Stimulated activated CD8-positive, alpha-beta memory T cell treated with anti-CD3 and anti-CD28 coated beads, Interleukin-15, amount 100 ng/mL, for 4 hours (primary cell): ENCODE measurements around the gene GPS1.

Experiments used
- DNase-seq, 2 donors: peaks; one replicate each; pipeline ENCODE4 v3.0.0-alpha.2; 2020; ENCODE audit warnings: low read depth in 2 of 2

Gene GPS1

DNA sequence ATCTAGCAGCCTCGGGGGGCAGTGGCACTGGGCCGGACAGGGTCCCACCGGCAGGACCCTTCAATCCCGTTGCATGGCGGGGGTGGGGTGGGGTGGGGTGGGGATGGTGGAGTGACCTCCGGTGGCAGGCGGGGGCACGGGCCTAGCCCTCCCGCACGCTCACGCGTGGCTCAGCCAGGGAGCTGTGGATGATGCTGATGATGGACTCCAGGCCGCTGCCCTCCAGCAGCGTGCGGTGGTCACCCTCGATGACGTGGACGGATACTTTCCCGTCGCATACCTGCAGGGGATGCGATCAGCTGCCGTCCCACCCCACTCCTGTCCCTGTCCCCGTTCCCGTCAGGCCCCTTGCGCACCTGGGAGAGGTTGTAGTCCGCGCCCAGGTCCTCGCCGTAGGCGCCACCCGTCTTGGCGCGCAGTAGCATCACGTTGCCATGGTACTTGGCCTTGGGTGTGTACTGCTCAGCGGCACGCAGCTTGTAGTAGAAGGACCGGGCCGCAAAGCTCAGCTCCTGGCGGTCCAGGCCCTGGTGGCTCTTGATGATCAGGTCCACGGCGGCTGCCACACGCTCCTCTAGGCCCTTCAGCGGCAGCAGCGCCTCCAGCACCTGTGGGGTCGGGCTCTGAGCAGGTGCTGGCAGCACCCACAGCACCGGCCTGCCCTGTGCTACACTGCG lies 27.4 kb downstream of the GPS1 start:
- DNase-seq: no peak

DNA sequence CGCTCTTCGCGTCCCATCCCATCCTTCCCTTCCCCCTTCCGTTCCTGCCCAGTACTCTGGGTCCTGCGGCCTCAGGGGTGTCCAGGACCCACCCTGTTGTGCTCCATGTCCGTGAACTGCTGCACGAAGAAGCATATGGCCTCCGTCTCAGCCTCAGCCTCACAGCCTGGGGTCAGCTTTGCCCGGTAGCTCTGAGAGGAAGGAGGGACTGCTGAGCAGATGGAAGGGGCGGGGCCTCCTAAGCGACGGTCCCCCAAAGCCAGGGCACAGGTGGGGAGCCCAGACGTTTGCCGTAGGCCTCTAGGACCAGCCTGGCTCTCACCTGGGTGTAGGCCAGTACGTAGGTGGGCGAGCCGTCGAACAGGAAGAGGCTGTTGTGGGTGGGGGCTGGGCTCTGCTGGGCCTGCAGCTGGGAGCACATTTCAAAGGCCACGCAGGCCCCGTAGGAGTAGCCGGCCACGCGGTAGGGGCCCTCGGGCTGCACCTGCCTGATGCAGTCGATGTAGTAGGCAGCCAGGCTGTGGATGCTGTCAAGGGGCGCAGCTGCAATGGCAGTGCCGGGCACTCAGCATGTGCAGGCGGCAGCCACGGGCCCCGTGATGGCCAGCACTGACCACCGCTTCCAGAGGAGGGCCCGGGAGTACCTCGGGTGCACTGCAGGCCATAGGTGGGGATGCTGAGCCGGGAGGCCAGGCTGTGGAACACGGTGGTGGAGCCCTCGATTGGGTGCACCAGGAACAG lies 28.5 kb downstream of the GPS1 start:
- DNase-seq: no peak

DNA sequence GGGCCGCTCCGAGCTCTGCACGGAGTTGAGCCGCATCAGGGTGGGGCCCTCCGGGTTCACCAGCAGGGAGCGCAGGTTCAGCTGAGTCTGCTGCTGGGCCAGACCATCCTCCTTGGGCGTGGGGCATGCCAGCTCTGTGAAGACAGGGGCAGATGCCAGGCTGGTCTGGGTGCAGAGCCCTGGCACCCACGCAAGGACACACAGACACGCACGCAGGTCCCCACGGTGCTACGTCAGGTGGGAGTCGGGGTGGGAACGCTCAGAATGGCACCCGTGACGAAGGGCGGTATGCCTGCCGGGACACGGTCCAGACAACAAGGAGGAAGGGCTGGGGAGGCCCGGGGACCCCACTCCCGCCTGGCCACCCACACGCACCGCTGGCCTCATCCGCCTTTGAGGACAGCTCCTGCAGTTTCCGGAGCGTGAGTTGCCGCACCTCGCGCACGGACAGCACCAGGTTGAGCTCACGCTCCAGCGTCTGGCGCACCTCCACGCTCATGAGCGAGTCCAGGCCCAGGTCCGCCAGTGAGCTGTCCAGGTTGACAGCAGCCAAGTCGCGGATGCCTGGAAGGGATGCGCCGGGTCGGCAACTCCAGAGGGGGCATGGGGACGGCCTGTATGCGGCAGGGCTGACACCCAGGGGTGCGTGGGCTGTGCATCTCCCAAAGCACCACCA lies 29.2 kb downstream of the GPS1 start:
- DNase-seq: no peak

DNA sequence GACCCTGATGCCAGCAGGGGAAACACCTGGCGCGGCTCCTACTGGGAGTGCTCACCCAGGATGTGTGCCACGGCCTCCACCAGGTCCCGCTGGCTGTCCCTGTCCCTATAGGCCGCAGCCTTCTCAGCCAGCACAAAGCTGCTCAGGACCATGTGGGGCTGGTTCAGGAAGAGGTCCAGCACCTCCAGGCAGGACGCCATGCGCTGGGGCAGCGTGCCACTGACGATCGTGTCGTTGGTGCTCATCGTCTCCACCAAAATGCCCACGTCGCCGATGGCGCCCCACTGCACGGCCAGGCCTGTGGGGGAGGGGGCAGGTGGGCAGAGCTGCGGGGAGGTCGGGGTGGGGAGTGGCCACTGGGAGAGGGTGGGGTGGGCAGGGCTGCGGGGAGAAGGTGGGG lies 29.8 kb downstream of the GPS1 start:
- no peak for DNase-seq

DNA sequence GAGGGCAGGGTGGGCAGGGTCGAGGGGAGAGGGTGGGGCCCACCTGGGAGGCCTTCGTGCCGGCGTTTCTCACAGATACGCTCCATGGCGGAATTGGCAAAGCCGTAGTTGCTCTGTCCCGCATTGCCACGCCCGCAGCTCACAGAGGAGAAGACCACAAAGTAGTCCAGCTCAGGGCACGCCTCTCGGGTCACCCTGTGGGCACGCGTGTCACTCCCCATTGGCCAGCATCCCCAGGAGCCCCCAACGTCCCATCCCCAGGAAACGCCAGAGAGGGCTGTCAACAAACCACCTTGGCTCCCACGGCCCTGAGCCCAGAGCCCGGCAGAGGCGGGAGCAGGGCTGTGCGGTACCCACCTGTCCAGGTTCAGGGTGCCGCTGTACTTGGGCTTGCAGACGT lies 30.3 kb downstream of the GPS1 start:
- no peak for DNase-seq

DNA sequence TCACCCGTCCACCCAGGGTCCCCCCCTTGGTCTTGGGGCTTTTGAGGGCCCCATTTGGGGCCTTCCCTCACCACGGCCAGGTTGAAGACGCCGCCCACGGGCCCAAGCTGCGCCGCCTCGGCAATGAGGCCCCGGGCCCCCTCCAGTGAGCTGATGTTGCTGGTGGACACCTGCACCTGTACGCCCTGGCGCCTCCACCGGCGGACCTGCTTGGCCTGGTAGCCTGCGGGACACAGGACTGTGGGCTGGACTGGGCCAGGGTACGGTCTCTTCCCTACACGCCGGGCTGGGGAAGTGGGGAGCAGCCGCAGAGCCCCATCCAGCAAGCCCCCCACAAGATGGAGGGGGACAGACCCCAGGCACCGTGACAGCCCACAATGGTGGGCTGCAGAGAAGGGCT lies 30.8 kb downstream of the GPS1 start:
- DNase-seq: no peak

DNA sequence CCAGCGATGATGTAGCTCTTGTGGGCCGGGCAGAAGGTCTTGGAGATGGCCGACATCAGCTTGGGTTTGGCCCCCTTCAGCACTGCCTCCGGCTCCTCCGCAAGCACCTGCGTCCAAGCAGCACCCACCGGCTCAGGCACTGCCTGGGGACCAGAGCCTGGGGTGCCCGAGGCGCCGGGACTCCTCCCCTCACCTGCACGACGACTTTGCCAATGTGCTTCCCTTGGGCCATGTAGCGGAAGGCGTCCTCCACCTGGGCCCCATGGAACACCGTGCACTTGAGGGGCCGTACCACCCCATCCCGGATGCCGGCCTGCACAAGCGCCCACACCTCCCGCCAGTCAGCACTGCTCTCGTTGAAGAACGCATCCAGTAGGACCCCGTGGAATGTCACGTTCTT lies 31.3 kb downstream of the GPS1 start:
- DNase-seq: no peak

DNA sequence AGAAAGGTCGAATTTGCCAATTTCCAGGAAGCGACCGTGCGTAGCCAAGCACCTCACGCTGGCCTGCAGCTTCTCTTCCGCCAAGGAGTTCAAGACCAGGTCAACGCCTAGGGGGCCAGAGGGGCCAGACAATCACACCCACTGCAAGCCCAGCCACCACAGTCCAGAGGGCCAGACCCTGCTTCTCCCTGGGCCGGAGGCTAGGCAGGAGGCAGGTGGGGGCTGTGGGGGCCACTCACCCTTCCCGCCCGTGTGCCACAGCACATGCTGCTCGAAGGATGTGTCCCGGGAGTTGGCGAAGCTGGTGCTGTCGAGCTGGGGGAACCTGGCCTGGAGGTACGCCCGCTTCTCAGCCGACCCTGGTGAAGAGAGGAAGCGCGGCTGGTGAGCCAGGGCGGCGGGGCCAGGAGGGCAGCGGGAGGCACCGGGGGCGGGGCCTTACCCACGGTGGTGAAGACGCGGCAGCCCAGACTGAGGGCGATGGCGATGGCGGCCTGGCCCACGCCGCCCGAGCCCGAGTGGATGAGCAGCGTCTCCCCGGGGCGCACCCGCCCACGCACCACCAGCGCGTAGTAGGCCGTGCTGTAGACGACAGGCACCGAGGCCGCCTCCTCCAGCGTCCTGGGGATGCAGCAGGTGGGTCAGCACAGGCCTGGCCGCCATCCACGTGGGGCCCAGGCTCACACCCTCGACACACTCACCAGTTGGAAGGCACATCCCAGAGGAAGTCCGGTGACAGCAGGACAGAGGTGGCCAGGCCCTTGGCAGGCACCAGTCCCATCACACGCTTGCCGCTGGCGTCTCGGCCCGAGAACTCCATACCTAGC lies 32.0 kb downstream of the GPS1 start:
- no peak for DNase-seq

DNA sequence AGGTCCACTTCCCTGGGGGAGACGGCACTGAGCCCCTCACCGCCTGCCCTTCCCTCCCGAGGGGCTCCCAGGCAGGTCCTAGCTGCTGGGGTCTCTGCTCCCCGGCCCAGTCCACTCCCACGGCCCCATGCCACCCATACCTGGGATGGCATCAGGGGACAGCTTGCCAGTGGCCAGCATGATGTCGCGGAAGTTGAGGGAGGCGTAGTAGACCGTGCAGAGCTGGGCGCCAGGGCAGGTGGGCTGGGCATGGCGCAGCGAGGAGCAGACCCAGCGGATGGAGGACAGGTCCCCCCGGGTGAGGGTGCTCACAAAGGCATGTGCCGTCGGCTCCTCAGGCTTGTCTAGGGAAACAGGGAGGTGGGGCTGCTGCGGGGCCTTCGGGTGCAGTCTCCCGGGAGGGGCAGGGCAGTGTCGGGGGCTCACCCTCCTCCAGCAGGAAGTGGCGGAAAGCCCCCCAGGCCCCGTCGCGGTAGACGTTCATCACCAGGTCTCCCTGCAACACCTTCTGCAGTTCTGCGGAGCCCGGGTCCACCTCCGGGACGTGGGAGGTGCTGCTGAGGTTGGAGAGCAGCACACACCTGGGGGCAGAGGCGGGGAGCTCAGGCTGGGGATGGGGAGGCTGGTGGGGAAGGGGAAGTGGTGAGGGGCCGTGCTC lies 32.8 kb downstream of the GPS1 start:
- no peak for DNase-seq

DNA sequence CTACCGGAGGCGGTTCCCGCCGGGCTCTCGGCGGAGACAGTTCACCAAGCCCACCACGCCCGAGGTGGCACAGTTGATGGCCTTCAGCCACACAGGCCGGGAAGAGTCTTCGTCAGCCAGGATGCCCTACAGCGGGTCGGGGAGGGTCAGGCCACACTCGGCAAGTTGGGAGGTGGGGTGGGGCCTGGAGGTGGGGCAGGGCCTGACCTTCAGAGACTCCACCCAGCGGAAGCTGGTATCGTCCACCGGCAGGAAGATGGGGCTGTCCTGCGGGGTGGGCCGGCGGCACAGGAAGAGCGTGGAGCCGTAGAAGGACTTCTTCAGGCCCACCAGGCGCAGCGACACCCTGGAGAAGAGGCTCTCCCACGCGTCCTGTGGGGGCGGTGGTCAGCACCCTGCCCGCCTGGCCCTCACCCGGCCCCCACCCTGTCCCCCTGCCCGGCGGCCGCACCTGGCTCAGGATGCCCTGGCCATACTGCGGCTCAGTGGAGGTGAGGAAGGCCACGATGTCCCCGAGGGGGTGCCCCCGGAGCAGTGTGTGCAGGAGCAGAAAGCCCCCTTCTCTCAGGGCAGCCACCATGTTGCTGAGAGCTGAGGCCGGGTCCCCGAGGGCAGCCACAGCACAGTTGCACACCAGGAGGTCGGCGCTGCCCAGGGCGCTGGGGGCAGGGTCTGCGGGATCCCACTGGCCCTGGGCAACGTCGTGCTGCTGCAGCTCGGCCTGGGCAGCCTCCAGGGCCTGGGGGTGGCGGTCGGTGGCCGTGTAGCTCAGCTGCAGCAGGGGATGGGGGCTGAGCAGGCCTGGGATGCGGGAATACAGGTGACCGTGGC lies 33.5 kb downstream of the GPS1 start:
- no peak for DNase-seq

DNA sequence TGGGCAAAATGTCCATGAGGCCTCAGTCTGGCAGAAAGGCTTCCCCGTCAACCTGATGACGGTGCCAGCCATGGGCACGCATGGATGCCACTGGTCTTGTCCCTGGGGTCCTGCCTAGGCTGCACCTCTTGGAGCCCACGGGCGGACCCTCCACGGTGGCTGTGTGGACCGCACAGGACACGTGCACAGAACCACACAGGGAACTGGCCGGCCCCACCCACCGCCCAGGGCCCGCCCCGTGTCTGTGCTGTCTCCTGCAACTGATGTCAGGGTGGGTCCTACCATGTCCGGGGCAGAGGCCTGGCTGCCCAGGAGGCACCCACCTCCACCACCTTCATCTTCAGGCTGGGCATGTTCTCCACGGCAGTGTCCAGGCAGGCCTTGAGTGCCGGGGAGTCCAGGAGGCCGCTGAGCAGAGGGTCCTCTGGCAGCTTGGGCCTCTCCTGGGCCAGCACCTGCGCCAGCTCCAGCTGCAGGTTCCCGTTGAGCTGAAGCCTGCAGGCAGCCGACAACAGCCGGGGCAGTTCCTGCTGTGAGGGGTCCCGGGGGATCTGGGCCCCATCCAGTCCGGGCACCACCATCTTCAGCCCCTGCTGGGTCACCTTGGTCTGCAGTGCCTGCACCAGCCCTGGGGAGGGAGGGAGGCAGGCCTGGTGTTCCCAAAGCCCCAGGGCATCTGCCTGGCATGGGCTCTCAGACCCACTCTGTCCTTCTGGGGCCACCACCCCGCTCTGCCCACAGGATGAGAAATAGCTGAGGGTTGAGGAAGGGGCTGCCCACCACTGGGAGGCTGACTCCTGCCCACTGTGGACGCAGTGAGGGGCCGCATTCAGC lies 34.5 kb downstream of the GPS1 start:
- no peak for DNase-seq

DNA sequence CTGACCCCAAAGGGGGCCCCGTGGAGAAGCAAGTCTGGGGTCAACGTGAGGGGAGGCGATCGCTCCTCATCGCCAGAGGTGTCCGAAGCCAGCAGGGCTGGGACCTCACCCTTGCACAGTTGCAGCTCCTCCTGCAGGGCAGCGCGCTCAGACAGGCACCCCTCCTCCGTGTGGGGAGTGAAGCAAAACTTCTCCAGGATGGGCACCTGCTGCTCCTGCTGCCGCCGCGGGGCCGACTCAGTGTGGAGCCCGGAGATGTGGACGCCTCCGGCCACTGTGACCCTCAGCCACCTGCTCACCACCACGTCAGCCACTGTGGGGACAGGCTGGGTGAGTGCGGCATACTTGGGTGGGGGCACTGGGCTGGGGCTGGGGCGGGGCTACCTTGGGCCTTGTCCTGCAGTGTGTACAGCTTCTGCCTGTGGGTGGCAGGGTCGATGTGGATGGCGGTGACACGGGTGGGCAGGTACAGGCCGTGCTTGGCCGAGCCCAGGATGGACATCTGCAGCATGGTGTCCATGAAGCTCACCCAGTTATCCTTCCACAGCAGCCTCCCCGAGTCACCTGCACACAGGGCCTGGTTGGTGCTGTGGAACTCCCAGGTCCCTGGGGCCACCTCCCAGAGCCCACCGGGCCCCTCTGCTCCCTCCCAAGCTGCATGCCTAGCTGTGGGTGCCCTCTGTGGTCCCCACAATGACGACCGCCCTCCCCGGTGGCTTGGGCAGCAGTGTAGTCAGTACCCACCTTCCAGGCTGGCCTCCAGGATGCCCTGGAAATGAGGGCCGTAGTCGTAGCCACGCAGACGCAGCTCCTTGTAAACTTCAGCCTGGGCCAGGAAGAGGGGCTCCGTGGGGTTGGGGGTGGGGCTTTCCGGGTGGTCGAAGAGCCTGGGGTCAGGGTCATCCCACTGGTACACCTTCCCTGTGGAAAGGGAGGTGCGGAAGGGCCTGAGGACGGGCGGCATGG lies 35.5 kb downstream of the GPS1 start:
- DNase-seq: no peak

DNA sequence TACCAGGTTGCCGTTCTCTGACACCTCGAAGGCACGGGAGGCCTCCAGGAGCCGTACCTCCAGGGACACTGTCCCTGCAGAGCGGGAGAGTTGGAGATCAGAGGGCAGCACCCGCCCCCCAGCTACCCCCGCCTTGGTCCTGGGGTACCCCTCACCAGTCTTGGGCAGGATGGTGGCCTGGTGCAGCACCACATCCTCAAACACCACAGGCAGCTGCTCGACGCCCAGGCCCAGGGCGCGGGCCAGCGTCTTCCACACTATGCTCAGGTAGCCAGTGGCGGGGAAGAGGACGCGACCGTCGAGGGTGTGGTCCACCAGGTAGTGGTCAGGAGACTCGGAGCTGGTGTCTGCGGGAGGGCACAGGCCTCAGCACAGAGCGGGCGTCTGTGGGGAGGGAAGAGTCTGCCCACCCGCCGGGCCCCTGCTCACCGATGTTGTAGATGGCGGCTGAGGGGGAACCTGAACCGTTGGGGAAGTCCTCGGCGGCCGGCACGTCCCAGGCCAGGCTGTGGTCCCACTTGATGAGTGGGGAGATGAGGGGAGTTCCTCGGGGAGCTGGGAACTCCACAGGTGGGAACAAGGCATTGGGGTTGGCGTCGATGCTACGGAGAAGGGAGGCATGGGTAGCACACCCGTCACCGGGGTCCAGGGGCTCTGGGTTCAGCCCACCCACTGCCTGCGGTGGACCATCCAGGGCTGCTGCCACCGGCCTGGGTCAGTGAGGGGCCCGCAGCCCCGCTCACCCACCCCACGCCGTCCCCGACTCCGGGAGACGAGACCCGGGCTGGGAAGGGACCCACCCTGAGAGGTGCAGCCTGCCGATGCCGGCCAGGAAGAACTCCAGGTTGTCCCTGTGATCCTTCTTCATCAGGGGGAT lies 36.5 kb downstream of the GPS1 start:
- DNase-seq: no peak

DNA sequence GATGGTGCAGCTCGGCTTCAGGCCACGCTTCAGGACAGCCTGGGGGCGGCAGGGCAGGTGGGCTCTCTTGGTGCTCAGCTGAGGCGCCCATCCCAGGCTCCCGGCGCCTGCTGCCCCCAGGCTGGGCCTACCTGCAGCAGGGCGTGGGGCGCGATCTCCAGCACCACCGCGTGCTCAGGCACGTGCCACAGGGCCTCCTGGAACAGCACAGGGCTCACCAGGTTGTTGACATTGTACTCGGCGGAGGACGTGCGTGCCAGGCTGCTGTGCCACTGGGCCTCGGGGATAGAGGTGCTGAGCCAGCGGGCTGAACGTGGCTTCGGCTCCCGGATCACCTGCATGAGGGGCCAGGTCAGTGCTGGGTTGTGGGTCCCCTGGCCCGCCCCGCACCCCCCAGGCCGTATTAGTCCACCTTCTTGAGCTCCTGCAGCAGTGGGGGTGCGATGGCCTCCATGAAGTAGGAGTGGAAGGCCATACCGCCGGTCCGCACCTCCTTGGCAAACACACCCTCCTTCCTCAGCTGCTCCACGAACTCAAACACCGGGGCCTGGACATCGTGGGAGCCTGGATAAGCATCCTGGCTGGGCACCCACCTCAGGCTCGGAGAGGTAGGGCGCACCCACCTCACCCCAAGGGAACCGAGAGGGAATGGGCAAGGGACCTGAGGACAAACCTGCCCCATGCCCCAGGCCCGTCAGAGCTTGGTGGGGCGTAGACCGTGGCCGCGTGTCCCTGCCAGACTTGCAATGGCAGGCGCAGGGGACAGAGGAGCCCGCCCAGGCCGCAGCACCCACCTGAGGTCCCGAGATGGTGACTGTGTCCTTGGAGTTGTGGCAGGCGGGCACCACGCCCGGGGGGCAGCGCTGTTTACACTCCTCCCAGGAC lies 37.4 kb downstream of the GPS1 start:
- no peak for DNase-seq

DNA sequence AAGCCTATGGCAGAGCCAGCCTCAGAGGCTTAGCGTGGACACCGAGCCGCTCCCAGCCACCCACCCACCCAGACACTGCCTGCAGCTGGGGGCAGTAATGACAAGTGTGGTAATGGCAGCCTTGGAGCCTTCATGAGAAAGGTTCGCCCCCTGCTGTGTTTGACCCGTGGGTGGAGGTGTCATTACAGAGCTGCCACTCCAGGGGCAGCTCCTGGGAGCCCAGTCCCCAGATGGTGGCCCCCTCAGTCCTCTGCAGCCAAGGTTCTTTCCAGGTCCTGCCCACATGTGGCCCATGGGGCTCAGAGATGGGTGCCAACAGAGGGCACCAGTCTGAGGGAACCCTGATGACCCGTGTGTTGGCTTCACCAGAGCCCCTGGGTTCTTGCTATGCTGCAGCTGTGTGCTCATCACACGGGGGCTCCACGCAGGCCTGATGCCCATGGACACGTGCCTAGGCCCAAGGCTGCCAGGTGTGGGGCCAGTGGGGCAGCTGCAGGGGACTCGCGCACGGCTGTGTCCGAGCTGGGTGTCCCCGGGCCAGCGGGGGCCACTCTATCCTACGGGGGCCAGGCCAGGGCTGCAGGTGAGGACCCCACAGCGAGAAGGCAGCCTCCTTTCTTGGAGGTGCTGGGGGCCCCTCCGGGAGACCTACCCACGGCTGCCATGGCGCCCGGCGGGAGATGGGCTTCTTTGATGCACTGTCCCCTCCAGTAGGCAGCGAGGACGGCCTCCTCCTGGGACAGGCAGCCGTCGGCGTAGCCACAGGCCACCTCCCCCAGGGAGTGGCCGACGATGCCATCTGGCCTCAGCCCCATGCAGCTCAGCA lies 38.2 kb downstream of the GPS1 start:
- no peak for DNase-seq
